GM18907 (cell line): Measurements from ENCODE around the gene ZNF709.
"Not testable (repeated sequence)": the region's sequence is repeated elsewhere in the genome, so short reads cannot be mapped to it uniquely, and the experiment has no call there.

Experiments used
- ATAC-seq: cut with Tn5 transposase; IDR thresholded peaks from one replicate; pipeline ENCODE4 v1.9.1; 2021; ENCODE audit warnings: mild to moderate bottlenecking, moderate library complexity; ENCODE audit not compliant: unreplicated experiment

Gene ZNF709

GRCh38 chr19:12464139-12464538 lies 20.5 kb downstream of the ZNF709 start:
- ATAC-seq = not testable (repeated sequence)

DNA sequence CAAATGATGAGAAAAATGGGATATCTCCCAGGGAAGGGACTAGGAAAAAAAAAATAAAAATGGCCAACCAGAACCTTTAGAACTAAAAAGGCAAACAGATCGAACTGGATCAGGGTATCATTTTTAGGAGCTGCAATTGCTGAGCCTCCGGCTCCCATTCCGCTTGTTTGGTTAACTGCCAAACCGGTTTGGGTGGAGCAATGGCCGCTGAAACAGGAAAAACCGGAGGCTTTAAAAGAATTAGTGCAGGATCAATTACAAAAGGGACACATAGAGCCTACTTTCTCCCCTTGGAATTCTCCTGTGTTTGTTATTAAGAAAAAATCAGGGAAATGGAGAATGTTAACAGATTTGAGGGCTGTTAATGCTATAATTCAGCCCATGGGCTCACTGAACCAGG lies 31.1 kb downstream of the ZNF709 start:
- no peak for ATAC-seq

GRCh38 chr19:12450844-12451243 lies 33.8 kb downstream of the ZNF709 start:
- no peak for ATAC-seq

GRCh38 chr19:12448808-12449207 lies 35.8 kb downstream of the ZNF709 start:
- ATAC-seq = no peak

- ATAC-seq = peak; percentile 89
These were observed 43.9 kb downstream of the ZNF709 start, which contains the start of gene ZNF443 for GRCh38 chr19:12440541-12441316. Gene ZNF443, minus strand, starts transcription at chr19:12441021. Its CDS starts 107 bp downstream, at chr19:12440914.

- peak; percentile 43 for ATAC-seq
These were observed 44.7 kb downstream of the ZNF709 start for GRCh38 chr19:12439686-12440540.

DNA sequence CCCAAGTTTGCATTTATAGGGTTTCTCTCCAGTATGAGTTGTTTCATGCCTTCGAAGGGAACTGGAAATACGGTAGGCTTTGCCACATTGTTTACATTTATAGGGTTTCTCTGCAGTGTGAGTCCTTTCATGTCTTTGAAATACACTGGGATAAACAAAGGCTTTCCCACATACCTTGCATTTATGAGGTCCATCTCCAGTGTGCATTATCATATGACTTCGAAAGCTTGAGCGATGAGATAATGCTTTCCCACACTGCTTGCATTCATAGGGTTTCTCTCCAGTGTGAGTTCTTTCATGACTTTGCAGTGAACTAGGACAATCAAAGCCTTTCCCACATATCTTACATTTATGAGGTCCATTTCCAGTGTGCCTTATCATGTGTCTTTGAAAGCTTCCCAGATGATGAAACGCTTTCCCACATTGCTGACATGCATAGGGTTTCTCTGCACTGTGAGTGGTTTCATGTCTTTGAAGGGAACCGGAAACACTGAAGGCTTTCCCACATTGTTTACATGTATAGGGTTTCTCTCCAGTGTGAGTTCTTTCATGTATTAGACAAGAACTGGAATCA lies 53.8 kb downstream of the ZNF709 start:
- ATAC-seq = not testable (repeated sequence)

DNA sequence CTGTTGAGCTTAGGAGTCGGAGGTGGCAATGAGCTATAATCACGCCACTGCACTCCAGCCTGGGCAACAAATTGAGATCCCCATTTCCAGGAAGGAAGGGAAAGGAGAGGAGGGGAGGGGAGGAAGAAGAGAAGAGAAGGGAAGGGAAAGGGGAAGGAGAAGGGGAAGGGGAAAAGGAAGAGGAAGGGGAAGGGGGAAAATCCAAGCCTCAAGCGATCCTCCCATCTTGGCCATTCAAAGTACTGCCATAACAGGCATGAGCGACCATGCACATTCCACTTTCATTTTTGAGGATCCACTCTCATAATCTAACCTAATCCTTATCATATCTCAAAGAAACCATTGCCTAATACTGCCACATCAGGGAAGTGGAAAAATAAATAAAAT lies 58.7 kb downstream of the ZNF709 start:
- no peak for ATAC-seq

GRCh38 chr19:12425236-12425887 lies 59.3 kb downstream of the ZNF709 start:
- ATAC-seq = no peak

DNA sequence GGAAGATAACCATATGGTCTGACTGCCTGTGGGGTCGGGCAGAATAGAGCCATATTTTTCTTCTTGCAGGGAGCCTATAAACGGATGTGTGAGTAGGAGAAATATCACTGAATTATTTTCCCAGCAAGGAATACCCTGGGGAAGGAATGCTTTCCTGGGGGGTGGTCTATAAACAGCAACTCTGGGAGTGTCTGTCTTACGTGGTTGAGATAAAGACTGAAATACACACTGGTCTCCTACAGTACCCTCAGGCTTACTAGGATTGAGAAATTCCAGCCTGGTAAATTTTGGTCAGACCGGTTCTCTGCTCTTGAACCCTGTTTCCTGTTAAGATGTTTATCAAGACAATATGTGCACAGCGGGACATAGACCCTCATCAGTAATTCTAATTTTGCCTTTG lies 67.3 kb downstream of the ZNF709 start:
- not testable (repeated sequence) for ATAC-seq

DNA sequence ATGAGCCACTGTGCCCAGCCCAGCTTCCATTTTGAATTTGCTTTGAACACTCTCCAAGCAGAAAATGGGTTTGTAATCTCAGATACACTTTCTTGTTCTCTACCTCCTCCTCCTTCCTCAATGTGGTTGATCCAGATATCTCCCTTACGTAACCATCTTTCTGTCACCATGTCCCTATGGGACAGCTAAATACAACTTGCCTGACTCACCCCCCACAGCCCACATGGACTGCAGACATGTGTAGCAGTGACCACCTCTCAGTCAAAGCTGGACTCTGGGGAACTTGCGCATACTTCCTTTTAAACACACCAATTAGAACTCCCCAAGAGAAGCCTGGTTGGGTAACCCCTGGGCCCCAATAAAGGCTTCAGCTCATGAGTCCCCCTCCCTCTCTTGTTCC lies 72.7 kb downstream of the ZNF709 start:
- ATAC-seq = no peak
